Activated CD4-positive, CD25-positive, alpha-beta regulatory T cell treated with anti-CD3 and anti-CD28 coated beads, Interleukin-2, amount 50 U/mL, for 24 hours (primary cell): ENCODE results near the gene CD83.

Experiments
- ATAC-seq, 2 donors: fragments of 150-1000 bp; cut with Tn5 transposase; one replicate each; pipeline ENCODE4 v1.10.0; 2021; ENCODE audit warnings: mild to moderate bottlenecking in 1 of 2, moderate library complexity in 1 of 2

Gene CD83

DNA sequence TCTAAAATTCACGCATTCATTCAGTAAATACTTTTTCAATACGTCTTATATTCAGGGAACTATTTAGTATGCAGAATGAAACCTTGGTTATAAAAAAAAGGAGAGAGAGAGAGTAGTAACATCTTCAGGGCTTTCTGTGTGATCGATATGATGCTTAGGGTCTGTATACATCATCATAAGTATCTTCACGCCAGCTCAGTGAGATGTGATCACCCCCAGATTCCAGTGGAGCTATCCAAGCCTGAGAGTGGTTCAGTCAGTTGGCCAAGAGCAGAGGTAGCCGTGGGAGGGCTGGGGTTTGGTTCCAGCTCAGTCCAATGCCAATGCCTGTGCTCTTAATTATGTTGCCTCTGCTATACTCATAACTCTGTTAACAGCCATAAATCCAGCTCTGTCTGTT, 8.6 kb downstream of the CD83 start:
- no peak for ATAC-seq

GRCh38 chr6:14127611-14128010, 10.0 kb downstream of the CD83 start:
- ATAC-seq = no peak

DNA sequence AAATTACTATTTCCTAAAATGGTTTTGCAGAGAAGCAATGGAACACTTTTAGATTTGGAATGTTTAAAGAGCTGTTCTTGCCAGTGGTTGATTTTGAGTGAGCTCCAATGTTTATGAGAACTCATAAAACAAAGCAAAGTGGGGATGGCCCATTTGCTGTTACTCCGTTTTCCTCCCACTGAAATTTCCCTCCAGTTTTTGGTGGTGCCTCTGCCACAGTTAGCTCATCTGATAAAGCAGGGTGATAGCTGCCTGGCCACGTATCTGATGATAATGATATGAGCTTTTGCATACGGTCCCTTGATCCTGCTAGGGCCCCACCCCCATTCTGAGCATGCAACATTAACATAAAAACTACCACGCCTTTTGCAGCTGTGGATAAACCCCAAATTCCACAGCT, 10.4 kb downstream of the CD83 start:
- no peak for ATAC-seq

DNA sequence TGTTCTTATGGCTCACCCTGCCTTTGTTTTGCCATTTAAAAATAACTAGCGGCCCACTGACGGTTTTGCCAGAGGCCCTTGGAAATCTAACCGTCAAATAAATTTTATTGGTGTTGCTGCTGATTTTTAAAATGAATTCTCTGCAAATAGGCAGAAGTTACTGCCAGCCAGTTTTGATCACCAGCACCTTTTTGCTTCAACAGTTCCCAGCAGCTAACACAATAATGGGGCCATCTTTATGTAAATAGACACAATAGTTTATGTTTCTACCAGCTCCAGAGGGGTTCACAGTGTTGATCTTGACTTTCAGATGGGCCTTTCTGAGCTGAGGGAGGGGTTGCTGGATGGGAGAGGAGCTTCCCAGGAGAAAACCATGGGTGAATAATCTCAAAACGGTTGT, 11.2 kb downstream of the CD83 start:
- ATAC-seq = no peak

DNA sequence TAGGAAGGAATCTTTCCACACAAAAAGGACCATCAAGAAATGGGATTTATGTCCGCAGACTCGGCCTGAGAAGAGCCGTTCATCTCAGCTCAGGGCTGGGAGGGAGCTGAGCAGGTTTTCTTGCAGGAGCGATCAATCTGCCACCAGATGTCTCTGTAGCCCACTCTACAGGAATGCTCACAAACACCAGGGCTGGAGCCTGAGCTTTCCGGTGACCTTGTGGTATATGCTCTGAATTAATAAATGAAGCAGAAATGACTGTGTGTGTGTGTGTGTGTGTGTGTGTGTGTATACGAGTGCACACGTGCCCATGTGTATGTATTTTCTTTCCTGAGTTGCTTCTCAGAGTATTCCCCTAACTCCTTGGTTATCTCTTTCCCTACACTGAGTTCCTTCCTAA, 12.0 kb downstream of the CD83 start:
- peak in 1 of 2 donors; percentile 9 for ATAC-seq

DNA sequence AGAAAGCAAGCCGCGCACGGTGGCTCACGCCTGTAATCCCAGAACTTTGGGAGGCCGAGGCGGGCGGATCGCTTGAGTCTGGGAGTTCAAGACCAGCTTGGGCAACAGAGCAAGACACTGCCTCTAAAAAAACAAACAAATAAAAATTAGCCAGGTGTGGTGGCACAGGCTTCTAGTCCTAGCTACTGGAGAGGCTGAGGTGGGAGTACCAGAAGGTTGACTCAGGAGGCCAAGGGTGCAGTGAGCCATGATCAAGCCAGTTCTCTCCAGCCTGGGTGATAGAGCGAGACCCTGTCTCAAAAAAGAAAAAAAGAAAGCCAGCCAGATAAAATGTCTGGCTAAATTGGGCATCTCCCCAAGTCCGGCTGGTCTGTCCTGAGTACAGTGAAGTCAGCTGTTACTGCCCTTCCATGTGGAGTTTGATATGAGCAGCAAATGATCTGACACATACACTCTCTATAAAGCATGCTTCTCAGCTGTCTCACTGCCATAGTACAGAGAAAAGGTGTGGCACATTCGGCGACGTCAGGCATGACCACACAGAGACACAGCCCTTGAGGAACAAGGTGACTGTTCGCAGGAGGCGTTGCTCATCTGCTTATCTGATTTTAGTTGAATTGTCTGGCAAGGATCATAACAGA, 13.0 kb downstream of the CD83 start:
- peak in 1 of 2 donors; percentile 27 for ATAC-seq

- no peak for ATAC-seq
These were observed 14.0 kb downstream of the CD83 start for GRCh38 chr6:14131579-14131978.

DNA sequence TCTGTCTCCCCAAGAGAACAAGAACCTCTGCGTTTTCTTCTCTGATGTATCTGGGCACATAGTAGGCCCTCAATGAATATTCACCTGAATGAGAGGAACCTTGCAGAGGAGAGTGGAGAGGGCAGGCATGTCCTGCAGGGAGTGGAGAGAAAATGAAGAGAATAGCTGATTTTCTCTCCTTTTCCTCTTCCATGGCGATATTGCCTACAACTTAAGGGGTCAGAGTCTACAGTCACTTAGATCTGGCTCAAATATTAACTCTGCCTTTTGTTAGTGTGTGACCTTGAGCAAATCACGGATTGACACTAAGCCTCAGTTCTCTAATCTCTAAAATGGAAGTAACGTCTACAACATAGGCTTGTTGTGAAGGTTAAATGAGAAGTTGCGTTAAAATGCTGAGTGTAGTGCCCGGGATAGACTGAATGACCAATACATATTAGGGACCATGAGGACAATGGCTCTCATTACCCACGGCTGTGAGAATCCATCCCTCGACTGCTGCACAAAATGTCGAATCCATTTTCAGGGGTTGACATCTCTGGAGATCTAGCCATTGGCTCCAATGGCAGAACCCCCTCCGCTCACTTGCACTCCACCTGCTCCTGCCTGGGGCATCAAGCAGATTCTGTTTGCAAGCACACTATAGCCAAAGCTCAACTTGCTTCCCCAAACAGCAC, 14.8 kb downstream of the CD83 start:
- ATAC-seq = no peak

DNA sequence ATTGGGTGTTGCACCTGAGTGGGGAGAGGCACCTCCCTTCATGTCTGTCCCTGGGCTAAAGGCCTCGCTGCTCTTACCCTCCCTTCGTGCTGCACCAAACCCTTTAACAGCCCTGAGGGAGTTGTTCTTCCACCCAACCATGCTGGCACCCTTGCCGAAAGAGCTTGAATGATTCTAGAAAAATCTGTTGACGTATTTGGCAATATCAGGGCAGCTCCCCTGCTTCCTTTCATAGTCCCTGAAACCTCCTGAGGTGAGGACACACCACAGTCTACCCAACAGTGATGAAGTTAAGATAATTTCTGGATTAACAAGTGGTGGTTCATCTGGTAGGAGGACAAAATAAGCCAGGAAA, 15.3 kb downstream of the CD83 start:
- no peak for ATAC-seq

DNA sequence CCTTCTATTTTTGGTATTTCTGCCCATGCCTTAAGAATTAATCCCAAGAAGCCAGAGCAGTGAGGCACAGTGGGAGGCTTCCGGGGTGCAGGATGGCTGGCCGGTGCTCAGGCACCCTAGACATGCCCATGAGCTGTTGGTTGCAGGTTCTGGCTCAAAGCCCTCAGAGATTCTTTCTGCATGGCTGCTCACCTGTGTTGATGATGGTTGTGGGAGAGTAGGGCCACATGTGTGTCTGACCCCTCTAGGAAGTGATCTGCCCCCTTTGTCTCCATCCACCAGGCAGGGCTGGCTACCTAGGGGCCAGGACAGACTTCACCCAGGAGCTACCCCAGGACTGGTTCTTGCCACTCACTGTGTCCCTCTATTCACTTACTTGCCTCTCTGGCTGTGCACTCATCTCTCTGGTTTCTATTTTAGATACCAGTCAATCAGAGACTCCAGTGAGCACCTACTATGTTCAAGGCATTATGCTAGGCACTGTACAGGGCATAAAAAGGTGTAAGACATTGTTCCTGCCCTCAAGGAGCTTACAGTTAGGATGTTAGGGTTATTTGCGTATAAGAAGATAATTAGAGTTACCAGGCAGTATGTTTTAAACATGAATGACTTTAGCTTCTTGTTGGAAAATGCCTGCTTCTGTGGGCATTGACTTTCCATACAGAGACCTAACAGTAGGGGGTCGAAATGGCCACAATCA, 16.8 kb downstream of the CD83 start:
- ATAC-seq = no peak

DNA sequence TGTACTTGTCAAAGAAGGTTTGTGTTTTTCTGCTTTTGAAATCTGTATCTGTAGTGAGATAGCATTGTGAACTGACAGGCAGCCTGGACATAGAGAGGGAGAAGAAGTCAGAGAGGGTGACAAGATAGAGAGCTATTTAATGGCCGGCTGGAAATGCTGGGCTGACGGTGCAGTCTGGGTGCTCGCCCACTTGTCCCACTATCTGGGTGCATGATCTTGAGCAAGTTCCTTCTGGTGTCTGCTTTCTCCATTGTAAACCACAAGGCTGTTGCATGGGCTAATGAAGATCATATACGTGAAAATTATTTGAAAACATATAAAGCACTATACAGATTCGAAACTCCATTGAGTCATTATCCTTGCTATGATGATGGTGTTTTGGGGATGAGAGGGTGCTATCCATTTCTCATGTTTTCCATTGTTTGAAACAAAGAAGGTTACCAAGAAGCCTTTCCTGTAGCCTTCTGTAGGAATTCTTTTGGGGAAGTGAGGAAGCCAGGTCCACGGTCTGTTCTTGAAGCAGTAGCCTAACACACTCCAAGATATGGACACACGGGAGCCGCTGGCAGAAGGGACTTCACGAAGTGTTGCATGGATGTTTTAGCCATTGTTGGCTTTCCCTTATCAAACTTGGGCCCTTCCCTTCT, 18.4 kb downstream of the CD83 start:
- ATAC-seq = no peak

DNA sequence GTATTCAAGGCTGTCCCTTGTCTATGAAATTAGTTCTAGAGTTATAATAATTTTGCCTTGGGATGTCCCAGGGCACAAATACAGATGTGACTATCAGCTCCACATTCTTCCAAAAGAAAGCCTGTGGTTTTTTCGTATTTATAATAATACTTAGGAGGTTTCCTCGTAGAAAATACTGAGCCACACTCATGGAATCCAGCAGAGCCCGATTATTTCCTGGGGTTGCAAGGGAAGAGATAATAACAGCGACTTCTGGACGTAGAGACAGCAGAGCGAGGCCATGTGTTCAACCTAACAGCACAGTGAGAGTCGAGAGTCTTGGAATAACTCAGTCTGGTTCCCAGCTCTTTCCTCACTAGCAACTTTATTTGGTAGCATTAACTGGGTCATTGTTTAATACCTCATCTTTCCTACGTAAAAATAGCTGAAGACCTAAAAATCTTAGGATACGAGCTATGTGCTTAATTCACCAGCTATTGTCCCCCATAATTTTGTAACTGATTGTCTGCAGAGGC, 21.2 kb downstream of the CD83 start:
- no peak for ATAC-seq

DNA sequence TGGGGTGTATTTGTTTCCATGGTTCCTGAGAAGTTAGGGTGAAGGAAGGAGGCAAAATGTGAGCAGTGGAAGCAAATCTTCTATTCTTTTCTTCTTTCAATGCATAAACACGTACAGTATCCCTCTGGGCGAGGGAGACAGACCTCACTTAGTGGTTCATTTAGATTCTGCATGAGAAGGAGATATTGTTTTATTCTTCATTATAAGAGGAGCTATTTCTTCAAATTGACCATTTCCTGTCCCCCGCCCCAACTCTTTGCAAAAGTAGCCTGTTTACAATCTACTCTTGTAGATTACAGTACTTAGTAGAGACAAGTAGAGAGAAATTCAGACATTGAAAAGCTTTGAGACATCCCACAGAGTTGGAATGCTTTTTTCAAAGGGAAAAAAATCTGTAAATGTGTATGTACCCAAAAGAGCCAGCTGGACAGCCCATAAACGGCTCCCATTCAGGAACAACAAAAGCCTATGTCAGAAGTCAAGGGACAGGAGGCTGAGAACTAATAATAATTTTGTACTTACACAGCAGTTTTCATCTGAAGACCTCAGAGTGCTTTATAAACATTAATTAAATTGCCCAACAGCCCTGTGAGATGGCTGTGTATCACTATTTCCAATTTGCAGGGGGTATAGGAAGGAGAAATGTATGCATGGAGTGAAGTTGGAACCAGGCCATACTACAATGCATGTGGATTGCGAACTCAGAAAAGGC, 23.9 kb downstream of the CD83 start:
- no peak for ATAC-seq

DNA sequence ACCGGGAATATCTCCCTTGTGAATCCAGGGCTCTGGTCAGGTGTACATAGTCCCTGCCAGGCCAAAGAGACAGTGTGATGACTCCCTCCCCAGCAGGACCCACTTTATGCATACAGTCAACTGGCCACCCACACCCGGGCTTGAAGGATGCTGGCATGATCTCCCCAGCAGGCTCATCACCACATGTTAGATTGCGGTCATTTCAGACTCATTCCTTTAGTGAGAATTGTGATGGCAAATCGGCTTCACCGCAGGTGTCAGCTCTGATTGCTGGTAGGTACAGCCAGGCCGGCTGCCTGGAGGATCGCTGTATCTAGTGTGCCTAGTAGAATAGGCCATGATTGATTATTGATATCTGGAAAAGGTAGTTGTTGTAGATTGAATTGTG, 24.5 kb downstream of the CD83 start:
- ATAC-seq = no peak

DNA sequence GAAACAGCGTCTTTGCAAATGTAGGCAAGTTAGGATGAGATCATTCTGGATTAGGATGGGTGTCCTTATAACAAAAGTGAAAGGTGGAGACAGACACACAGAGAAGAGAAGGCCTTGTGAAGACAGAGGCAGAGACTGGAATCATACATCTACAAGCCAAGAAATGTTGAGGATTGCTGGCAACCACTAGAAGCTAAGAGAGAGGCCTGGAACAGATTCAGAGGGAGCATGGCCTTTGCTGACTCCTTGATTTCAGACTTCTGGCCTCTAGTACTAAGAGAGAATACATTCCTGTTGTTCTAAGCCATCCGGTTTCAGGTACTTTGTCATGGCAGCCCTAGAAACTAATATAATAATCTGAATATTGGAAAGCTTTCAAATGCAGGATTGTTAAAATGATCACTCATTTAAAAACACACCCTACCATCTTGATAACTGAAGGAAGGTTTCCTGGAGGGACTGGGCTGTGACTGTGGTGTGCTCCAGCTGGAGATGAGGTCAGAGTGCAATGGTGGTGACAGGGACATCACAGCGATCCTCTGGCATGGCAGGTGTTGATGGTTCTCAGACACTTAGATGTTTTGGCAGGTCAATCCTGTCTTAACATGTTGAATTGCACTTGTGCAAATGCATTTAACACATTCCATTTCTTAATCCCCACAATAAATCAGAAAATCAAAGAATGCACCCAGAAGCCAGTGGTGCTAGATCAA, 25.1 kb downstream of the CD83 start:
- ATAC-seq = no peak

GRCh38 chr6:14143305-14143704, 25.7 kb downstream of the CD83 start:
- ATAC-seq = no peak

- peak; percentile 75 to 84 for ATAC-seq
These were observed 27.1 kb downstream of the CD83 start for GRCh38 chr6:14144678-14145113.

- ATAC-seq = no peak
These were observed 29.0 kb downstream of the CD83 start for GRCh38 chr6:14146506-14147096.

DNA sequence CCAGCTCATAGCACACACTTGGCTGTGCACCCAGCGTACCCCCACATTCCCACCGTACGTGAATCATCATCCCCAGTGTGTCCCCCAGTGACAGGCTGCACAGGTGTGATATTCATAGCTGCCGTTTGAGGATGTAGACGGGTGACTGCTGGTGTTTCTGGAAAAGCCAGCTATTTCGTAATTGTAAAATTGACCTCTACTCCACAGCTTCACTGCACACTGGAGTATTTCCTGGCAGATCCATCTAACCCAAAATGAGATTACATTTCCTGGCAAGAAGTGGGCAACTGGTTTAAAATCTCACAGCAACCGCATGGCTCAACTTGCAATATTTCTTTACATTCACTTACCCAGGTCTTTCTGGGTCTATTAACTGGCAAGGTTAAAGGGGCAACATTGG, 30.3 kb downstream of the CD83 start:
- ATAC-seq = no peak

DNA sequence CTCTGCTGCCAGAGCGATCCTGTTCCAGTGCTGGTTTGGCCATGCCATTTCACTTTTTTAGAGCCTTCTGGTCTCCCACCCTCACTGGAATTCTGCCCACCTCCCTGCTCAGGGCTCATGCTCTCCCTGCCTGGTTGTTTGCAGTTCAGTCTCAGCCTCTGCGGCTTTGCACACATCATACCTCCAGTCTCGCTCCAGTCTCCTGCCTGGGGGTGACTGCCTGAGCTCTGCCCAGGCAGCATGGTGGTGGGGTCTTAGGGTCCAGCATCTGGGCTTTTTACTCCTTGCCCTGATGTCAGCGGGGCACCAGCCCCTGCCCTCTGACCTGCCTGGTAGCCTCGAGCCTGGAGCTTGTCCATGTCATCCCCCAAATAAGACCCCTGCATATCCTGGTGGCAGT, 30.9 kb downstream of the CD83 start:
- no peak for ATAC-seq

- no peak for ATAC-seq
These were observed 31.6 kb downstream of the CD83 start for GRCh38 chr6:14149053-14149738.
